ENCODE results near the gene ATP8B1. TPM values are rescaled to one million over a fixed set of nuclear protein-coding genes. Genes with fewer than 3 reads are reported as not detected.
"Not testable (repeated sequence)": the region's sequence is repeated elsewhere in the genome, so short reads cannot be mapped to it uniquely, and the experiment has no call there.

The ATP8B1 gene
- polyA plus RNA-seq, 2 of the 4 experiments (the other 2 are of a cell fraction) = 7.1 to 23.4 TPM

DNA sequence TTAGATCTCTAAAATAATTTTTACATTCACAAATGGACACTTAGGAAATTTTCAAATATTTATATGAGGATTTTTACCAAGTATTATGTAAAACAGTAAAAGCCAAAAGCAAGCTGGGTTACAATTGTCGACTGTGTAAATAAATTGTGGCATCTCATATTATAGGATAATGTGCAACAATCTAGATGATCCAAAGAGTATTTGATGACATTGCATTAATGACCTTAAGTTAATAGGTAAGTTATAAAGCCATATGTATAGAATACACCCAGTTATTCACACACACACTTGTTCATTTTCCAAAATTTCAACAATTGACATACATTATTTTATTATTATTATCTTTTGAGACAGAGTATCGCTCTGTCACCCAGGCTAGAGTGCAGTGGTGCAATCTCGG, 69.3 kb downstream of the ATP8B1 start:
- ChIA-PET POLR2A (no interaction called here), CTCF (no interaction called here)
- FAIRE-seq (no peak), ATAC-seq (no peak), DNase-seq (ENCODE audit: low read depth in 1 of 2, low spot score in 1 of 2) (no peak)
- Histone ChIP-seq H3K4me3 (no peak overlapping the region), H3K9me3 (no peaks in the 10 kb centered on the region), H3K4me1 (peaks cover 35% of the 10 kb centered on the region), H3K4me2 (no peak overlapping the region), H3K27ac (no peak overlapping the region)
- TF ChIP-seq MAFK (IDR thresholded peaks at IDR 0.05; ENCODE audit: partially characterized antibody) (peak; percentile 88), KDM1A (IDR thresholded peaks at IDR 0.05; ENCODE audit: low read depth) (no peak)
- whole genome bisulfite sequencing (ENCODE audit: missing lambda C conversion rate) = 96% methylated on average over 3 of the region's 3 CpGs

DNA sequence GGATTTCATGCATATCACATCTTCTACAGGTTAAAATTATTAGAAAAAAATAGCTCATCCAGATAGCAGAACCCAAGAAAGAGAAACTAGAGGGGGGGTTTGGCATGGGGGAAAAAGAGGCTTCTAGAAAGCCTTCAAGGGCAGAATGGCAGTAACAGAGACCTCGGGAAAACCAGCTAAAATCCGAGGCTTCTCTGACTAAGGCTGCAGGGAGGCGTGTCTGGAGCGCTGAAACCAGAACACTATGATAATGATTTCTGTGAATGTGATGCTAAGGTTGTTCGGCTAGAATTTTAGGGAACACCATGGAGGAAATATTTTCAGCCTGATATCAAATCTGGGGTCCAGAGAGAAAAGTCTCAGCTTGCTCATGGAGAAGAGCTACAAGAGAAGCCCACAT, 73.0 kb downstream of the ATP8B1 start:
- FAIRE-seq = no peak

DNA sequence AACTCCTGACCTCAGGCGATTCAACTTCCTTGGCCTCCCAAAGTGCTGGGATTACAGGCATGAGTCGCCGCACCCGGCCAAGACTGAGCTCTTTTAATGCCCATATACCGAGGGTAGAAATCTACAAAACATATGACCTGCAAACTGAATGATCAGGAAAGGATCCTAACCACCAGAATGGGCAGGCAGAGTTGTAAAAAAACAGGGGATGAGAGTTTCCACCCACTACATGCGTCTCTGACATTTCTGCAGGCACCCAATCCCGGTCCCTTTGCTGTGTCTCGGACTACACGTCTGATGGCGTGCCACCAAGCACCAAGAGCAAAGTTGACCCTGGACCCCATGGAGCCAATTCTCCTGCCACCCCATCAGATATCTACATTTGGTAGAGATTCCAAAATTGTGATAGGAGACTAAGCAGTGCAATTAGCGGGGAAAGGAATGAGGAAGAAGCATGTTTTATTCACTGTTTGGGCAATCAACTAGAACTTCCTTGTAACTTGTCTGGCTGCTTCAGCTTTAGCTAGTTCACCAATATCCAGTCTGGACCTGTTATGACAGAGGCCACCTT, 74.1 kb downstream of the ATP8B1 start:
- DNase-seq (ENCODE audit: low read depth in 1 of 2, low spot score in 1 of 2) = peak in 1 of 2 experiments; percentile 48
- TF ChIP-seq, protein P1, sequence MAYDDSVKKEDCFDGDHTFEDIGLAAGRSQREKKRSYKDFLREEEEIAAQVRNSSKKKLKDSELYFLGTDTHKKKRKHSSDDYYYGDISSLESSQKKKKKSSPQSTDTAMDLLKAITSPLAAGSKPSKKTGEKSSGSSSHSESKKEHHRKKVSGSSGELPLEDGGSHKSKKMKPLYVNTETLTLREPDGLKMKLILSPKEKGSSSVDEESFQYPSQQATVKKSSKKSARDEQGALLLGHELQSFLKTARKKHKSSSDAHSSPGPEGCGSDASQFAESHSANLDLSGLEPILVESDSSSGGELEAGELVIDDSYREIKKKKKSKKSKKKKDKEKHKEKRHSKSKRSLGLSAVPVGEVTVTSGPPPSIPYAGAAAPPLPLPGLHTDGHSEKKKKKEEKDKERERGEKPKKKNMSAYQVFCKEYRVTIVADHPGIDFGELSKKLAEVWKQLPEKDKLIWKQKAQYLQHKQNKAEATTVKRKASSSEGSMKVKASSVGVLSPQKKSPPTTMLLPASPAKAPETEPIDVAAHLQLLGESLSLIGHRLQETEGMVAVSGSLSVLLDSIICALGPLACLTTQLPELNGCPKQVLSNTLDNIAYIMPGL (CRISPR knock-in tag; IDR thresholded peaks at IDR 0.05; ENCODE audit: borderline replicate concordance) = no peak
- TF ChIP-seq FOSL2 (IDR thresholded peaks at IDR 0.05) (no peak), FOSL2 (CRISPR knock-in tag; IDR thresholded peaks at IDR 0.05) (peak; percentile 27; the same call in 1 of the 2 replicates), POLR2A (IDR thresholded peaks at IDR 0.05; ENCODE audit: low read length) (no peak), GATA3 (IDR thresholded peaks at IDR 0.05; ENCODE audit: borderline replicate concordance) (no peak)
- peak in 1 of 2 experiments; percentile 71; a peak in 3 of 6 replicates for ATAC-seq
- WGBS (ENCODE audit: missing lambda C conversion rate) = 42% methylated on average over 11 of the region's 11 CpGs
- no peak overlapping the region for H3K4me3 ChIP-seq
- ChIA-PET POLR2A (no interaction called here), CTCF (interaction anchor here (0.7 to 1.6 kb wide), 2 partner anchors 84 to 503 kb away, joined by 3 read pairs; no protein-coding TSS in a partner anchor)
- H3K27ac ChIP-seq = peak overlapping the region in 1 of 2 experiments; percentile 67; a peak in 2 of 6 replicates
- H3K4me2 ChIP-seq = 0 out of 3 replicates have a peak overlapping the region, but pooled peaks have one; percentile 16
- FAIRE-seq = no peak
- H3K4me1 ChIP-seq = peaks cover 25% of the 10 kb centered on the region
- H3K9me3 ChIP-seq = peaks cover 4% of the 10 kb centered on the region; the same call in 1 of the 3 replicates

More for the DNA sequence above, 73.0 kb downstream of the ATP8B1 start:
- 87% methylated on average over 5 of the region's 5 CpGs for WGBS (ENCODE audit: missing lambda C conversion rate)
- ATAC-seq (no peak; a peak in 1 of 6 replicates), DNase-seq (ENCODE audit: low read depth in 1 of 2, low spot score in 1 of 2) (no peak)
- CTCF ChIA-PET = interaction anchor here (1.0 to 1.6 kb wide), 2 partner anchors 13 to 83 kb away, joined by 3 to 6 read pairs; no protein-coding TSS in a partner anchor
- POLR2A ChIA-PET = no interaction called here
- H3K4me2 ChIP-seq = no peak overlapping the region
- no peak for TF ChIP-seq ZC3H11A (IDR thresholded peaks at IDR 0.05)
- peaks cover 27% of the 10 kb centered on the region for H3K4me1 ChIP-seq
- 0 out of 6 replicates have a peak overlapping the region, but pooled peaks of 1 of the 2 experiments have one; percentile 6 for H3K27ac ChIP-seq
- peaks cover 4% of the 10 kb centered on the region; the same call in 1 of the 3 replicates for H3K9me3 ChIP-seq
- H3K4me3 ChIP-seq = no peak overlapping the region

DNA sequence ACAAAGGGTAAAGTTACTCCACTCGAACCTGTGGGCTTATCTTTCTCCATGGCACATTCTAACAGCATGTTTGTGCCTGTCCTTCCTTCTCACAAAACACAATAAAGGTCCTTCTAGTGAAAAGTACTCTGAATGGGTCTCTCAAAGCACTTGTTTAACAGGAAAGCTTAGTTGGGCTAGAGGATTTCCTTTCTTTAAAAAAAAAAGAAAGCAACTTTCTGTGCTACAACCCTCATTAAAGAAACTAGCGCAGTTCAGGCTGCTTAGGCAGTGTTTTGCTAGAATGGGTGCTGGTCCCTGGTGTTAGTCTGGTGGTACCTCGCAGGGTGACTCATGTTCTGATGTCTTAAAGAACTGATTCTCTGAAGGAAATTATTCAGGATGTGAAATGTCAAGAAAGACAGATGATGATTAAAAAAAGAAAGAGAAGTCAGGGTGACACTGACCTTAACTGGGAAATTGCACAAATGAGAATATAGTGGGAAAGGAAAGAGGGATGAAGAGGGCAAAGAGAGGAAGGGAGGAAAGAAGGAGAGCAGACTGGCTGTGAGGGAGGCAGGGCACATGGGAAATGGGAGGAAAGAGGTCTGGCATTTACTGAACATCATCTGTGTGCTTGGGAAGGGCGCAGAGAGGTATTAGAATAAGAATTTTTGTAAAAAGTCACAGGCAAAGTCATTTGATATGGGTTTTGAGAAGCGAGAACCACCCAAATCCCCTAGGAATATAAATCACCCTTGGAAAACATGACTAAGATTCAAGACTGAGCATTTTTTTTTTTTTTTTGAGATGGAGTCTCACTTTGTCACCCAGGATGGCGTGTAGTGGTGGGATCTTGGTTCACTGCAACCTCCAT, 74.9 kb downstream of the ATP8B1 start:
- Histone ChIP-seq H3K9me3 (peaks cover 4% of the 10 kb centered on the region; the same call in 1 of the 3 replicates), H3K4me1 (peaks cover 21% of the 10 kb centered on the region), H3K4me2 (peak overlapping the region; percentile 16; the same call in 1 of the 3 replicates), H3K4me3 (no peak overlapping the region), H3K27ac (peak overlapping the region in 1 of 2 experiments; percentile 55; a peak in 3 of 6 replicates)
- no peak for ATAC-seq
- WGBS (ENCODE audit: missing lambda C conversion rate) = 69% methylated on average over 6 of the region's 6 CpGs
- TF ChIP-seq PHF8 (IDR thresholded peaks at IDR 0.05; ENCODE audit: borderline replicate concordance, low read depth) (no peak), HOXB5 (CRISPR knock-in tag; IDR thresholded peaks at IDR 0.05) (no peak), SREBF2 (IDR thresholded peaks at IDR 0.05) (no peak), CBX8 (IDR thresholded peaks at IDR 0.05) (no peak), BHLHE40 (IDR thresholded peaks at IDR 0.05; ENCODE audit: low read depth, low read length) (no peak), ZFP36 (IDR thresholded peaks at IDR 0.05; ENCODE audit: borderline replicate concordance, partially characterized antibody) (no peak), MYC (IDR thresholded peaks at IDR 0.05; ENCODE audit: borderline replicate concordance, low read length) (no peak)
- TF ChIP-seq, protein P2, sequence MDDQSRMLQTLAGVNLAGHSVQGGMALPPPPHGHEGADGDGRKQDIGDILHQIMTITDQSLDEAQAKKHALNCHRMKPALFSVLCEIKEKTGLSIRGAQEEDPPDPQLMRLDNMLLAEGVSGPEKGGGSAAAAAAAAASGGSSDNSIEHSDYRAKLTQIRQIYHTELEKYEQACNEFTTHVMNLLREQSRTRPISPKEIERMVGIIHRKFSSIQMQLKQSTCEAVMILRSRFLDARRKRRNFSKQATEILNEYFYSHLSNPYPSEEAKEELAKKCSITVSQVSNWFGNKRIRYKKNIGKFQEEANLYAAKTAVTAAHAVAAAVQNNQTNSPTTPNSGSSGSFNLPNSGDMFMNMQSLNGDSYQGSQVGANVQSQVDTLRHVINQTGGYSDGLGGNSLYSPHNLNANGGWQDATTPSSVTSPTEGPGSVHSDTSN (IDR thresholded peaks at IDR 0.05) = no peak
- POLR2A ChIA-PET = no interaction called here
- no peak for FAIRE-seq
- no peak for DNase-seq (ENCODE audit: low read depth in 1 of 2, low spot score in 1 of 2)
- CTCF ChIA-PET = no interaction called here

DNA sequence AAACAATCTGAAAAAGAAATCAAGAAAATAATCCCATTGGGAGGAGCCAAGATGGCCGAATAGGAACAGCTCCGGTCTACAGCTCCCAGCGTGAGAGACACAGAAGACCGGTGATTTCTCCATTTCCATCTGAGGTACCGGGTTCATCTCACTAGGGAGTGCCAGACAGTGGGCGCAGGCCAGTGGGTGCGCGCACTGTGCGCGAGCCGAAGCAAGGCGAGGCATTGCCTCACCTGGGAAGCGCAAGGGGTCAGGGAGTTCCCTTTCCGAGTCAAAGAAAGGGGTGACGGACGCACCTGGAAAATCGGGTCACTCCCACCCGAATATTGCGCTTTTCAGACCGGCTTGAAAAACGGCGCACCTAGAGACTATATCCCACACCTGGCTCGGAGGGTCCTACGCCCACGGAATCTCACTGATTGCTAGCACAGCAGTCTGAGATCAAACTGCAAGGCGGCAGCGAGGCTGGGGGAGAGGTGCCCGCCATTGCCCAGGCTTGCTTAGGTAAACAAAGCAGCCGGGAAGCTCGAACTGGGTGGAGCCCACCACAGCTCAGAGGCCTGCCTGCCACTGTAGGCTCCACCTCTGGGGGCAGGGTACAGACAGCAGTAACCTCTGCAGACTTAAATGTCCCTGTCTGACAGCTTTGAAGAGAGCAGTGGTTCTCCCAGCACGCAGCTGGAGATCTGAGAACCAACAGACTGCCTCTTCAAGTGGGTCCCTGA, 83.7 kb downstream of the ATP8B1 start:
- H3K4me3 ChIP-seq; H3K9me3 ChIP-seq; H3K4me2 ChIP-seq; ATAC-seq; H3K4me1 ChIP-seq; POLR2A ChIA-PET; FAIRE-seq; H3K27ac ChIP-seq; DNase-seq (ENCODE audit: low read depth in 1 of 2, low spot score in 1 of 2); CTCF ChIA-PET: not testable (repeated sequence)
- 94% methylated on average over 26 of the region's 31 CpGs for WGBS (ENCODE audit: missing lambda C conversion rate)

All from A549 (cell line).